Measurements from ENCODE around the gene TMEM40.

- no peak for TF ChIP-seq EZH2phosphoT487 (IDR thresholded peaks at IDR 0.05; ENCODE audit: low read depth)
- TF ChIP-seq, protein P1, sequence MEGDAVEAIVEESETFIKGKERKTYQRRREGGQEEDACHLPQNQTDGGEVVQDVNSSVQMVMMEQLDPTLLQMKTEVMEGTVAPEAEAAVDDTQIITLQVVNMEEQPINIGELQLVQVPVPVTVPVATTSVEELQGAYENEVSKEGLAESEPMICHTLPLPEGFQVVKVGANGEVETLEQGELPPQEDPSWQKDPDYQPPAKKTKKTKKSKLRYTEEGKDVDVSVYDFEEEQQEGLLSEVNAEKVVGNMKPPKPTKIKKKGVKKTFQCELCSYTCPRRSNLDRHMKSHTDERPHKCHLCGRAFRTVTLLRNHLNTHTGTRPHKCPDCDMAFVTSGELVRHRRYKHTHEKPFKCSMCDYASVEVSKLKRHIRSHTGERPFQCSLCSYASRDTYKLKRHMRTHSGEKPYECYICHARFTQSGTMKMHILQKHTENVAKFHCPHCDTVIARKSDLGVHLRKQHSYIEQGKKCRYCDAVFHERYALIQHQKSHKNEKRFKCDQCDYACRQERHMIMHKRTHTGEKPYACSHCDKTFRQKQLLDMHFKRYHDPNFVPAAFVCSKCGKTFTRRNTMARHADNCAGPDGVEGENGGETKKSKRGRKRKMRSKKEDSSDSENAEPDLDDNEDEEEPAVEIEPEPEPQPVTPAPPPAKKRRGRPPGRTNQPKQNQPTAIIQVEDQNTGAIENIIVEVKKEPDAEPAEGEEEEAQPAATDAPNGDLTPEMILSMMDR (IDR thresholded peaks at IDR 0.05; ENCODE audit: low read depth, low read length): no peak
These were observed 53.6 kb downstream of the TMEM40 start for GRCh38 chr3:12705374-12705926.

All from OCI-LY3 (cell line).